Inflammatory macrophage treated with lipopolysaccharide for 1 hour (primary cell): Measurements from ENCODE around the gene RHOJ.
"Not testable (repeated sequence)": the region's sequence is repeated elsewhere in the genome, so short reads cannot be mapped to it uniquely, and the experiment has no call there.

Experiments used
- DNase-seq, 2 donors: peaks; one replicate each; pipeline ENCODE4 v3.0.0-alpha.2; 2020 to 2022

The RHOJ gene

DNA sequence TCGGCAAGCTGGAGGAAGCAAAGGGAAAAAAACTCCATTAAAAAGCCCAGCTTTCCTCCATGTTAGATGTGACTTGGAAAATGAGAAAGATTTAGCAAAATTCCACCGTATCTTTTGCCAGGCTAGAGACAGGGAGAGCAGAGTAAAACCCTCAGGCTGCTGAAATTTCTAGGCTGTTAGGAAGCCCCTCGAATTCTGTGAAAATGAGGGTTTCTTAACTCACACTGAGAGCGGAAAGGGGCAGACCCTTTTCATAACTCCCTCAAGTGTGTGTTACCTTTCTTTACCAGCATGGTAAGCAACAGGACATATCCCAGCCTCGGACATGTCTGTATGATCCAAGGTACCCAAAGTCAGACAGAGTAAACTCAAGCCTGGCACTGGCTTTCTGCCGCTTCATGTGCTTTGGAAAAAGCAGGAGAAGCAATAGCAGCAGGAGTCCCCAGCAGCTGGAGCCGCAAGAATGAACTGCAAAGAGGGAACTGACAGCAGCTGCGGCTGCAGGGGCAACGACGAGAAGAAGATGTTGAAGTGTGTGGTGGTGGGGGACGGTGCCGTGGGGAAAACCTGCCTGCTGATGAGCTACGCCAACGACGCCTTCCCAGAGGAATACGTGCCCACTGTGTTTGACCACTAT is at the start of gene RHOJ:
Gene RHOJ (plus strand): TSS at position 37 of the 637 bp plus-strand sequence. CDS start 427 bp downstream, at position 464.
- no peak for DNase-seq

DNA sequence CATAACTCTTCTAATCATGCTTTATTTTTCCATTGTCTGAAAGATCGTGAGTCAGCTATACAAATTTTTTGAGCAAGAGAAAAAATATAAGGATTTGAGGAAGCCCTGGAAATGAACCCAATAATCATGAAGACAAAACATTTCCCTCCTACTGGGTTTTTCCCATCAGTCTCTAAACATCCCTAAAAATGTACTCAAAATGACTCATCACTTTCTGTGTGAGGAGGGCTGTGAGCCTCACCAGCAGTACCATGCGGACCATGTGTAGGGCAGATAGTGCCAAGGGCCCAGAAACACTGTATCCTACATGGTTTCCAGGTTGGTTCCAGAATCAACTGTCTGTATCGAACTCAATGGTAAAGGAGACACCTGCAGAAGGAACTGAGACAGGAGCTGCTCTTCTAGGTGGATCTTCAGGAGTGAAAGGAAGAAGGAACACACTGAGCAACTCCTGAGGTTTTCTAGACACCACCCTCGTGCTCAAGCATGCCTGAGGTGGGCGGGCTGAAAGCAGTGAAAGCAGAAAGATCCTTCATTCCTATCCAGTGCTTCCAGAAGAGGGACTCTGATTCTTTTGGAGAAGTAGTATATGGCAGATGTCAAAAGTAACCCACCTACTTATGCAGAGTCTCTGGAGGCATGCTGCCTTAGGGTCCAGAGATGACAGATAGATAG is 48.6 kb upstream of the RHOJ start:
- DNase-seq: peak in 1 of 2 donors; percentile 13

DNA sequence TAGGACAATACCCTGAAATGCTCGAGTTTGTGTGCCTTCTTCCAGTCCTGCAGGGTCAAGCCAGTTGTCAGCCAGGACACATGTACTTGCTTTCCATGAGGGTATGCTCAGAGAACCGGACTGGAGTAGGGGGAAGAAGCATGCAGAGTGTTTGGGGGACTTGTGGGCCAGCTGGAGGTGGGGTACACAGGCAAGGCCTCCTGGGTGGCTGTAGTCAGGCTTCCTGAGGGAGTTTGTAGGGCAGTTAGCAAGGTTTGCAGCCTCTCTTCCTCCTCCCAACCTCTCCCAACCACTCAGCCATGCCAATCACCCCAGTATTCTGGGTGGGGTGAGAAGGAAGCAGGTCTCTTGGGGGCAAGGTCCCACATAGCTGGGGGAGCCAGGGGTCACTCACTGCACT is 47.0 kb upstream of the RHOJ start:
- no peak for DNase-seq

DNA sequence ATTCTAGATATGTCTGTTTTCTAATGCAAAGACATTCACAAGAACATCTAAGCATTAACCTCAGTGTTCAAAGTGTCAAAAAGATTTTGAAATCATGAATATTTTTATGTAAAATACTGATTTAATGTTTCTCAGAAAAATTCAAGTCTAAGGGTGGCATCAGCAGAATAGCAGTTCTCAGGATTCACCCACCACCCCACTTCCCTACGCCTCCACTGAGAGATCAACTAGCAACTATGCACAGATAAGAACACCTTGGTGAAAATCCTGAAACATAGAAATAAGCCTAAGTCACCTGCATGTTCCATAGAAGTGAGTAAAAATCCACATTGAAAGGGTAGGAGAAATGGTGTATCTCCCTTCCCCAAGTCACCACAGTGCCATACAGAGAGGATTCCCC is 40.9 kb upstream of the RHOJ start:
- no peak for DNase-seq

DNA sequence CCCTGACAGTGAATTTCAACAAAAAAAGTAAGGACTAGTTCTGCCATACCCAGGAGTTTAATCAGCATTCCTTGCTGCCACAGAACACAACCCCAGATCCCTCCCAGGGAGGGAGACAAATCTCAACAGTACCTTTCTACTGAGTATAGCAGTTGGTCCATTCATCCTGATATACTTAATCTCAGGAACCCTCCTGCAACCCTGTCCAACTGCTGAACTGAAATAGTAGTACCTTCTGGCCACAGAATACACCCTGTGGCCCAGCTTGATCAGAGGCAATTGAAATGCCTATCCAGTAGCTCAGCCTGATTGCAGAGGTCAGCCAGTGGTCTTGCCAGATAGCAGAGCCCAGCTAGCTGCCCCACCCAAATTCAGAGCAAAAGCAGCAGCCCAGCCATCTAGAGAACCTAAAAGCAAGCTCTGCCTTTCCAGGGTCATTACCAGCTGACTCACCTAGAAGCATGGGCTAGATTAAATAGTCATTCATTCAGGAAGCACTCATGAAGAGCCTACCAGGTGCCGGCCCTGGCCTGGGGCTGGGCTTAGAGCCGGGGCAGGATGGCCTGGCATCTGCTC is 40.0 kb upstream of the RHOJ start:
- no peak for DNase-seq

DNA sequence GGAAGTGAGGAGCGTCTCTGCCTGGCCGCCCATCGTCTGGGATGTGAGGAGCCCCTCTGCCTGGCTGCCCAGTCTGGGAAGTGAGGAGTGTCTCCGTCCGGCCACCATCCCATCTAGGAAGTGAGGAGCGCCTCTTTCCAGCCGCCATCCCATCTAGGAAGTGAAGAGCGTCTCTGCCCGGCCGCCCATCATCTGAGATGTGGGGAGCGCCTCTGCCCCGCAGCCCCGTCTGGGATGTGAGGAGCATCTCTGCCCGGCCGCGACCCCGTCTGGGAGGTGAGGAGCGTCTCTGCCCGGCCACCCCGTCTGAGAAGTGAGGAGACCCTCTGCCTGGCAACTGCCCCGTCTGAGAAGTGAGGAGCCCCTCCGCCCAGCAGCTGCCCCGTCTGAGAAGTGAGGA is 39.0 kb upstream of the RHOJ start:
- not testable (repeated sequence) for DNase-seq

DNA sequence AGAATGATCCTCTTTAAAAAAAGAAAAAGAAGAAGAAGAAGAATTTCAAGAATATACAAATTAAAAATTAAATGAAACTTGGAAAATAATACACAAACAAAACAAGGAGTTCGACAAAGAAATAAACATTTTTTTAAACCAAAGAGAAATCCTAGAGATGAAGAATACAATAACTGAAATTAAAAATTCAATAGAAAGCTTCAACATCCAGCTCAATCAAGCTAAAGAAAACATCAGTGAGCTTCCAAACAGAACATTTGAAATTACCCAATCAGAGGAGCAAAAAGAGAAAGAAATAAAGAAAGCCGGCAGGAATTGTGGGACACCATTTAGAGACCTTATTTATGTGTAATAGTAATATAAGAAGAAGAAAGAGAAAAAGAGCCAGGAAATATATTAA is 37.2 kb upstream of the RHOJ start:
- no peak for DNase-seq

DNA sequence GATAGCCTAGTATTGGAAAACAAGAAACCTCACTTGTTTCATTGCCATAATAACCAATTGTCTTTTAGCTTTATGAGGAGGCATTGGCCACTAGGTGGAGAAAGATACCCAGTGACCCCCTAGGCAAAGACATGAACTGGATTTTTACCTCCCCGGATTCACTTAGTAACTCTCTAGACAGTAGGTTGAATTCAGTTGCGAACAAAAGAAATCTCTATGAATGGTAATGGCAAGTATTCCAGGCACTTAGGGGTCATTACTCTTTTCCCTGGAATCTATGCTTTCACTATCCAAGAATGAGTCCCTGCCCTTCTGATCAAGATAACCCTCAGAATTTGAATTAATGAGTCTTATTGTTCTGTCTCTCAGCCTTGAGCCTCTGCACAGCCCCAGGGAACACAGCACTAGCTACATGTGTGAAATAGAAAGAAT is 29.5 kb upstream of the RHOJ start:
- DNase-seq: no peak

DNA sequence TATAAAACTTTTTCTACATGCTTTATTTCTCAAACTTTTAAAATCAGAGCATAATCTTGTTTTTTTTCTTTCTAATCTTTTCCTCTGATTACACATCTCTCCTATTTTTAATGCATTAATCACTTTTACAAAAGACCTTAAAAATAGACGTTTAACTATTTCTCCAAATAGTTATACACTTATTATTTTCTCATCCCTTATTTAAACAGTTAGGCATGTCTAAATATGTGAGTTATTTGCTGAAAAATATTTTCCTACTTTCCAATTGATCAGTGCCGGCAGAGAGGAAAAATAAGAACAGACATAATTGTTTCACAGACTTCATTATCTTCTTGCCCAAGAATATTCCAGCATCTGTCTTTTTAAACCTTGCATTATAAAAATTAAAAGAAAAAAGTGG is 28.7 kb upstream of the RHOJ start:
- DNase-seq: no peak

DNA sequence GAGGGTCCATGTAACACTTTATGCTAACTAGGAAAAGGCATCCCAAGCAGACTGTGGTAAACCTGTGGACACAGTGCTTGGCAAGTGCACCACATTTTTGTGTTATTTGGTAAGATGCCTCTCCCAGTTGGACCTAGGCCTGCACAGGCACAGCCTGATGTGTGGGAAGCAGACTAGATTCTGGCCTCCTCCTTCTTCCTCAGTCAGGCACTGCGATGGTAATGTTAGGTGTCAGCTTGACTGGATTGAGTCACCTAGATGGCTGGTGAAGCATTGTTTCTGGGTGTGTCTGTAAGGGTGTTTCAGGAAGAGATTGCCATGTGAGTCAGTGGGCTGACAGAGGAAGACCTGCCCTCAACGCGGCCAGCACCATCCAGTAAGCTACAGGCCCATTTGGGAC is 25.3 kb upstream of the RHOJ start:
- no peak for DNase-seq

DNA sequence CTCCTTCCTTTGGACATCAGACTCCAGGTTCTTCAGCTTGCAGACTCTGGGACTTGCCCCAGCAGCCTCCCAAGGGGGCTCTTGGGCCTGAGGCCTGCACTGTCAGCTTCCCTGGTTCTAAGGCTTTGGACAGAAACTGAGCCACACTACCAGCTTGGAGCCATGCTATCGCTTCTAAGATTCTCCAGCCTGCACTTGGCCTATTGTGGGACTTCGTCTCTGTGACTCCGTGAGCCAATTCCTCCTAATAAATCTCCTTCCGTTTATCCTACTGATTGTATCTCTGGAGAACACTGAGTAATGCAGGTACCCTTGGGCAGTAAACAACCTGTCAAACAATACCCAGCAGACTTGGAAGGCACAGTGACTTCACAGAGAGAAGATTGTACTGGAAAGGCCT is 24.9 kb upstream of the RHOJ start:
- DNase-seq: no peak

DNA sequence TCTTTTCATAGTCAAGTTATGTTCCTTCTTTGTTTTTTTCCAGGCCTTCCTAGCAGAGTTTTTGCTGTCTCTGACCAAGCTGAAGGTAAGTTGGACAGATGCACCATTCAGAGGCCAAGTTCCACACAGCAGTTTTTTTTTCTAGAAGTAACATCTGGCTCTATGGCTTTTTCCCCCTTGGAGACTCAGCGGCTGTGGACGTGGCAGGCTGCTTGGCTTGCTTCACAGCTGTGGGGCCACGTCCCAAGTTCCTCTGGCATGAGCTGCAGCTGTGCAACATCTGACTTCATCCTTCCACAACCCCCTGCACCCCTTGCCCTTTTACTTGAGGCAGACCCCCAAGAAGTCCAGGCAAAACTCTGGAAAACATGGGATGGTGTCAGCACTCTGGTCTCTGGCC is 24.2 kb upstream of the RHOJ start:
- DNase-seq: no peak

DNA sequence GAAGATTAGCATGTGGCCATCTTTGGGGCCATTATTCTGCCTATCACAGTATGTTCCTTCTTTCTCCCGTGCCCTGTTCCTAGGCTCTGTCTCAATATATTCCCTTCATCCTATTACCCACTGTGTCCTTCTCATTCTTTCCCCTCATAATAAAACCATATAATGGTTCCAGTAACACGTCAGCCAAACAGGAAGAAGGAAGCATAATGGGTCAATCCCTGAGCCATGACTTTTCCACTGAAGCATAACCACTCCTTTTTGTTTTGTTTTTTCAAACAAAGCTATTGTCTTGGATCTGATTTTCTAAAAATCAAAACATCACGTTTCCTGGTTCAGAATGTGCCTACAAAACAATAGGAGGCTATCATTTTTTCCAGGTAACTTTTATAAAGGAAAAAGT is 21.3 kb upstream of the RHOJ start:
- no peak for DNase-seq

DNA sequence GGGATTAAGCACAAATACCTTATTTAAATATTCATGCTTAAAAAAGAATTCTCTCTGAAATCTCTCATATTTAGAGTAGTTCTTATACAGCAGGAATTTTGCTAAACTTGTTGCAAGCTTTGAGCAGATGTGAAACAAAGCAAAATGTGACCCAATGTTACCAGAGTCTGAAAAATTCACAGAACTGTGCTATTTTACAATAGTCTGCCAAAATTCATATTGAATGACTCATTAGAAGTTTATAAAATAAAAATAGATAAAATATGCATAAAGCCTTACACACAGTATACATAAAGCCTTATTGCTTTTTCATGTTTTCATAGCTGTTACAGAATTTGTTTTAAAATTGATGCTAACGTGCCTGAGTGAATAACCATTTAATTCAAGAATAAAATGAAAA is 17.8 kb upstream of the RHOJ start:
- DNase-seq: no peak

DNA sequence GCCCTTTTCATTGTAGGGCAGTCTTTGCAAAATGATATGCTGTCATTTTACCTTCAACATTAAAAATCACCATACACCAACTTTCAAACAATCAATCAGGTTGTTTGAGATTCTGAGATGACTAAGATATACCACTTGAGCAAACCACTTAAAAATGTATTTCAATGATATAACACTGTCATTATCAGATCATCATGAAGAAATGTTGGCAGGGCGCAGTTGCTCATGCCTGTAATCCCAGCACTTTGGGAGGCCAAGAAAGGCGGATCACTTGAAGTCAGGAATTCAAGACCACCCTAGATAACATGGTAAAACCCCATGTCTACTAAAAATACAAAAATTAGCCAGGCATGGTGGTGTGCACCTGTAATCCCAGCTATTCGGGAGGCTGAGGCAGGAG is 13.0 kb upstream of the RHOJ start:
- DNase-seq: no peak

DNA sequence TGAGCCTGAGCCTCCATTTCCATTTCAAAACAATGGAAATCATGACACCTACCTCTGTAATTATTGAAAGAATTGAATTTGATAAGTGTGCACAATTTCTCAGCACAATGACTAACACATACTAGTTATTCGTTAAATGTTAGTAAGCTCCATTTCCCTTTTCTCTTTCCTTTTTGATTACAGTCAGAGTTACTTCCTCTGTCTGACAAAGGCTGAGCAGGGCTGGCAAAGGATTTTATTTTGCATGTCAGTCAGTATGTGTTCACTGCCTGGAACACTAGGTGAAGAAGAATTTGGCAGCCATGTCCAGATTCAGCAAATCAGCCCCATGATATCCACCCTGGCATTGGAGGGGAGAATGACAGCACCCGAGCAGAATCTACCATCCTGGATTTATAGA is 12.2 kb upstream of the RHOJ start:
- peak; percentile 9 to 16 for DNase-seq

DNA sequence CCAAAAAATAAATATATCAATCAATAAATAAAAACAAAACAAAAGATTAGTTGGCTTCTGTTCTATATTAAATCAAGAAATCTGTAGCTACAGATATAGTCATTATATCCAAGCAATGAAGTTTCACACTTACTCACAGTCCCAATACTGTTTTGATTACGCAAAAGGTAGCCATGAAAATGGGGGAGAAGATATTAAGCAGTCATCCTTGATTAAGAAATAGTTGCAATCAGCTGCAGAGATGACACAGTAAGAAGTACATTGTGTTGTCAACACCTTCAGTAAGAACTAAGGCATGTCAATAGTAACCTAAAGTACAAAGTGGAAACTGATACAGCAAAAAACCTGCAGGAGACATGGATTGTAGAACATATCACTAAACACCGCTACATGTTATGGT is 11.0 kb upstream of the RHOJ start:
- DNase-seq: peak; percentile 3 to 9

DNA sequence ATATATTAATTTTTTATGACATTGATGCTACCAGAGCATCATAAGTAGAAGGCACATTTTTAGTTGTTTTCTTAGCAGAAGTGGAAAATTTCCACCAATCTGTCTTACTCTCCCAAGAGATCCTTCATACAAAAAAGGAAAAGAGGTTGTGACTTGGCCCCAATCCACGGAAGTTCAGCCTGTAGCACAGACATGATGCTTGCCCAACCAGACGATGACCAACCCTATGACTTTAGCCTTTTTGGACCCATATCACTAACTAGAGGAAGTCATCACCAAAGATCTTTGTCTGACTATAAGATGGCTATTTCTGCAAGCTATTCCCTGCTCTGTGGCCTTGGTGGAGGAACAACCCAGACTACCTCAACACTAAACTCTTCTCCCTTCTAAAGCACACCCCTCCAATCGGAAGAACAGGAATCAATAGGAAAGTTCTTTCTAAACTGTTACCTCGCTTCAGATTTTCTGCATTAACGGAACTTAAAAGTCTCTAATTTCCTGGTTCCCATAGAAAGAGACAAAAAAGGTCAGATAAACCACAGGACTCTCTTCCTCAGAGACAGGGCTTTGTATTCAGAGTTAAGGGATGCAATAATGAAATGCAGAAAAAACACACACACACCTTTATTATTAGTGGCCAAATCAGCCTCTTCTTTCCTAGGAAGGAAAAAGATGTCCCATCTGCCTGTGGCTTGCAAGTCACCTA is 4.1 kb upstream of the RHOJ start:
- no peak for DNase-seq

DNA sequence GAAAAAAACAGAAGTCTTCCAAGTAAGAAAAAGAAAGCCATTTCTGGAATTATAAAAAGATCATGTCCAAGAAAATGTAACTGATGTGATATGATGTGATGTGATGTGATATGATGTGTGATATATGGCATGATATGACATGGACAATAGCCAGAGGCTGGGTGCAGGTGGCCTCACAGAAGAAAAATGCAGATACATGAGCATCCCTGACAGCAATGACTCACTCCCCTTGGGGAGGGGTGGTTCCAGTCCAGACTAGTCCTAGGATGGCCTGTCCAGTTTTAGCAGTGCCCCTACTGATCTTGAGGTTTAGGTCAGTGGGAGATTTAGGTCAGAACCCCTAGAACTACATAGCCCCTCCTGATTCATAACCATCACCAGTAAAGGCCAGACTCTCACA is 3.5 kb upstream of the RHOJ start:
- no peak for DNase-seq

DNA sequence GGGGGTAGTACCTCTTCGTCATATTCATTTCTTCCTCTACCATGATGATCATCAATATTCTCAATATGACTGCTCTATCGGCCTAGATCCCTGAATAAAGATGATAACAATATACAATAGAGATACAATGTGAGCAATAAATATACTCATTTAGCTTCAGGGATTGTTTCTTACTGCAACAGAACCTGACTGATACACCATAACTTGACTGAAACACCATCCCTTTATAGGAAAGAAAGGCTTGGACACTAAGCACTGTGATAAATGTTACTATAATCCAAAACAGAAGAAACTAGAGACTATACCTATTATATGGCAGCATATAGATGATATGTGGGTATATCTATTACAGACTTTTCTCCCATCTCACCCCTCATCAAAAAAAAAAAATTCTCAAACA is 1.2 kb upstream of the RHOJ start:
- DNase-seq: no peak

DNA sequence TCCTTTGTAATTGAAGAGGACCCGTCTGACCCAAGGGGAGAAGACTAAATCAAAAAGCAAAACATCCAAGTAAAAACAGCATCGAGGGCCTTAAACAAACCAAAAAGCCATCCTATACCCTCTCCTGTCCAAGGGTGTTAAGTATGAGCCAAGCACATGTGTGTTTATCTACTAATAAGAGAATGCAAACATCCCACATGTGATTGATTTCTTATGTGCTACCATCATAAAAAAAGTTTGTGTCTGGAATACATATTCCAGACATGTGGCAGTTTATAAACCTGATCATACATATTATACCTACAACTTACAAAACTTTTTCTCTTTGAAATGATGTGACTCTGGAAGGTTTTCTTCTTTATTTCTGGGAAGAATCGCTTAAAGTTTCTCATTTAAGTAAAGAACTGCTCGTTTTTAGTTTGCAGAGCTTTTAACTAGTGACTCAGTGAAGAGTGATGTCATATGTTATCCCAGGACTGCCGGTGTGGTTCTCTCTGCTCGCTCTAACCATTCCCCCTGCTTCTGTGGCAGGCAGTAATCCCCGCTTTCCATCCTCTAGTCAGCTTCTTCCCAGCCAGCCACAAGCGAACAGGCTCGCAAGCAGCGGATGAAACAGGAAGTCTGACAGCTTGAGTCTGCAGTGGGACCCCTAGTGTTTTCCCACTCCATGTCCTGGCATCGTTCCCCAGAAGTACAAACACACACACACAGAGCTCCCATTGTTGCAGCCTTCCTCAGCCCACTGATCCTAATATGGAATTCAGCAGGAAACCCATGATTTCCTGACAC is 431 bp upstream of the RHOJ start:
- no peak for DNase-seq

DNA sequence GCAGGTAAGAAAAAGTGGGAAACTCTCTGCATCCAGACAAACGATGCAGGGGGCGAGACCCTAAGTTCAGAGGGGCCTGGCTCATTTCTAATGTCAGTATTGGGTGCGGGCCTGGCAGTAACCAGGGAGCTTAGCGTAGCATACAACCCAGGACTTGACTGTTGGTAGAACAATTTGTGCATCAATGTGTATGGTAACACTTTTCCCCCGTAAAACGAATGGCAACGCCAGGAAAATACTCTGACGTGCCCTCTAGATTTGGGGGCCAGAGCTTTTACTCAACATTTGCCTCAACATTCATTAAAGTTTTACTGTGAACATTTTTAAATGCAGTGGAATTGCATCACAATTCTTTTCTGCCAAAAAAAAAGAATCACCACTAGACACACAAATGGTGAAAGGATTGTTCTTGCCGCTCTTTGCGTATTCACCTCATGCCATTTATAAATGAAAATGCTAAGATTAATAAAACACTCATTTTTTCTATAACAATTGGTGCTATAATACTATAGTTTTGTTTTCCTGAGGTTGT is 867 bp downstream of the RHOJ start:
- DNase-seq: no peak

DNA sequence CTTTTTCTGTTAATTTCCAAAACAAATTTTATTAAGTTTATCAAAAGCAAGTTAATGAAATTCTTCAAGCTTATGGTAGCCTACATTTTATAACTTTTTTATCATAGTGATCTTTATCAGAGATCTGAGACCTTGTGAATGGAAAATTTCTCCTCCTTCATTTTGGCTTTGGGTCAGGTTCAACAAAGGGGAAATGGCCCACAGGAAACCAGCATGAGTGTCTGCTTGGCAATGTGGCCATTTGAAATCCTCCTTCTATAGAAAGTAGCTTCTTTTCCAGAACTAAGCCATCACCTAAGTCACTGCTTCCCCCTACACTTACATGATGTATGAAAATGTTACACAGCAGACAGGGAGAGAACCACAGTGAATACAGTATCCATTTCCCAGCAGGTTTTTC is 1.6 kb downstream of the RHOJ start:
- DNase-seq: no peak
